Esophagus squamous epithelium (tissue), 5 donors: ENCODE data around the gene CGB2. TPM values are rescaled to one million over a fixed set of nuclear protein-coding genes. Genes with fewer than 3 reads are reported as not detected.
"Not testable (repeated sequence)": the region's sequence is repeated elsewhere in the genome, so short reads cannot be mapped to it uniquely, and the experiment has no call there.

ENCODE experiments used
- DNase-seq: peaks from one replicate; lab custom pipeline; 2025; lab: John Stamatoyannopoulos, UW
- H3K27ac ChIP-seq, 4 donors: fragments of 200-600 bp; sonication (generic); one replicate each; pipeline ENCODE4 v1.5.1; 2016 to 2019; ENCODE audit warnings: mild to moderate bottlenecking in 1 of 4
- H3K27me3 ChIP-seq, 4 donors: fragments of 200-600 bp; sonication (generic); 1 replicate in 3 of 4; 2 replicates in 1 of 4; pipeline versions ENCODE4 v1.5.1 to v1.6.0; 2017 to 2021; ENCODE audit warnings: antibody characterized with exemption in 1 of 4
- H3K36me3 ChIP-seq, 3 donors: fragments of 200-600 bp; sonication (generic); one replicate each; pipeline ENCODE4 v1.5.1; 2016 to 2019
- H3K4me1 ChIP-seq, 3 donors: fragments of 200-600 bp; sonication (generic); one replicate each; pipeline ENCODE4 v1.5.1; 2017 to 2019
- H3K4me3 ChIP-seq, 4 donors: fragments of 200-600 bp; sonication (generic); 1 replicate in 3 of 4; 2 replicates in 1 of 4; pipeline ENCODE4 v1.5.1; 2016 to 2019; ENCODE audit warnings: mild to moderate bottlenecking in 2 of 4, moderate library complexity in 1 of 4
- H3K9me3 ChIP-seq, 3 donors: fragments of 200-600 bp; sonication (generic); one replicate each; pipeline ENCODE4 v1.5.1; 2016 to 2019
- CTCF ChIP-seq, 6 experiments: fragments of 450-650 bp in 4 of 6; fragments of 200-600 bp in 2 of 6; sonication (generic) in 2 of 6; IDR thresholded peaks; one replicate each; pipeline ENCODE4 v1.5.1; 2016 to 2019; ENCODE audit warnings: antibody characterized with exemption in 6 of 6, mild to moderate bottlenecking in 4 of 6, moderate library complexity in 4 of 6
- POLR2A ChIP-seq, 4 donors: fragments of 450-650 bp; IDR thresholded peaks; one replicate each; pipeline ENCODE4 v1.6.1; 2017; ENCODE audit warnings: antibody characterized with exemption in 4 of 4, mild to moderate bottlenecking in 4 of 4, moderate library complexity in 3 of 4
- WGBS, 2 donors: methylation state at CpG; one replicate each; pipeline ENCODE4 v1.1.5; 2018; 5-methylcytosine and 5-hydroxymethylcytosine counted together
- intact Hi-C: fragments of 100-400 bp; cut with DNase I; formaldehyde crosslinking; loops from one replicate; pipeline ENCODE4 v1.15.0; 2022
- total RNA-seq, 4 donors: library from RNA; depleted of rRNA; stranded (reverse); fragments of >200 nt; gene quantifications; one replicate each; pipeline ENCODE4 v1.1.0, GENCODE V29; 2016
- donor health status: DM: yes; HTN: yes; CAD: no.

CGB2 gene
- total RNA-seq, 4 donors from 2014 or later = not detected

- H3K4me1 ChIP-seq, H3K4me3 ChIP-seq, H3K27ac ChIP-seq, DNase-seq, H3K9me3 ChIP-seq, H3K36me3 ChIP-seq, intact Hi-C loops: not testable (repeated sequence)
- peaks cover 0 to 12% (median 0%) of the 10 kb centered on the region in 4 donors for H3K27me3 ChIP-seq
- 75 to 76% methylated on average over 4 of the region's 14 CpGs for WGBS, 2 donors
These were observed 1.9 kb upstream of the CGB2 start for GRCh38 chr19:49029749-49030148.

- H3K4me3 ChIP-seq, H3K27ac ChIP-seq, intact Hi-C loops, H3K36me3 ChIP-seq, DNase-seq, H3K4me1 ChIP-seq, H3K9me3 ChIP-seq: not testable (repeated sequence)
- H3K27me3 ChIP-seq = peaks cover 0 to 12% (median 0%) of the 10 kb centered on the region in 4 donors
- 94 to 97% methylated on average over 3 of the region's 8 CpGs for WGBS, 2 donors
These were observed 1.4 kb upstream of the CGB2 start for GRCh38 chr19:49030323-49030722.

DNA sequence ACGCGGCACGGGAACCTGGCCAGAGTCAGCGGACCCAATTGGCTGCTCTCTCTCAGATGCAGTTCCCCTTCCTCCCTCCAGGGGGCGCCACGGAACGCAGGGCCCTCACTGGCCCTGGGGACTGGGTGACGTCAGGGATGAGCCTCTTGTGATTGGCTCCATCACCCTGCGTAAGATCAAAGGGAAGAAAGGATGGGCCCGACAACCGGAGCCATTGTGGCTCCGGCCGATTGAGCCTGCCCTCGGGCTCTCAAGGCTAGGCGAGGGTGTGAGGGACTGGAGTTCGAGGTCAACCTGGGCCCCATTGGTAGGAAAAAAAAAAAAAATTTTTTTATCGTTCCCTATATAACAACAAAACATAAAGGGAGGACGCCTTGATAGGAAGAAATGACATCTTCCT is 5.1 kb downstream of the CGB2 start, which contains the start of gene CGB1:
CGB1 (minus strand) TSS at position 81 of the 400 bp plus-strand sequence. CDS start 184 bp downstream, outside the sequence.
- H3K4me3 ChIP-seq, intact Hi-C loops, H3K27me3 ChIP-seq, H3K9me3 ChIP-seq, DNase-seq, H3K36me3 ChIP-seq, H3K27ac ChIP-seq, H3K4me1 ChIP-seq: not testable (repeated sequence)
- WGBS, 2 donors = 44 to 73% methylated on average over 11 to 18 of the region's 18 CpGs
- TF ChIP-seq CTCF (IDR thresholded peaks at IDR 0.05) = peak in 5 of 6 experiments; percentile 26 to 56 (median 28)

DNA sequence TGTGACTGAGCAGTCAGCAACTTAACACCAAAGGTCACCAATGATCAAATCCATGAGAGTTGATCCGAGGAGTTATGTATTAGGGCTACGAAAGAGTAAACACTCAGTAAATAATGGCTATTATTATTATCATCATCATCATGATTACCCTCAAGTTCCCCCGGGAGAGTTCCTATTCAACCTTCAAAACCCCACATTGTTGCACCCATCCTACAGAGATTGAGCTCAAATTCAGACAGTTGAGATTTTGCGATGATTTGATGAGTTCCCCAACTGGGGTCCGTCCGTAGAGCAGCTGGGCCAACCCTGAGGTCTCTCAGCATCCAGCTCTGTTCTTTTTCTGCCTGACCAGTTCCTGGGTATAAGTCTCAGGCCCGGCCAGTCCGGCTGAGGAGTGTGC is 6.4 kb downstream of the CGB2 start:
- DNase-seq, intact Hi-C loops, H3K27me3 ChIP-seq, H3K4me3 ChIP-seq, H3K9me3 ChIP-seq, H3K36me3 ChIP-seq, H3K27ac ChIP-seq, H3K4me1 ChIP-seq: not testable (repeated sequence)
- WGBS, 2 donors = 86 to 98% methylated on average over 1 to 6 of the region's 8 CpGs

GRCh38 chr19:49038557-49039276 is 7.0 kb downstream of the CGB2 start:
- H3K4me3 ChIP-seq, H3K36me3 ChIP-seq, H3K4me1 ChIP-seq, H3K27ac ChIP-seq, H3K27me3 ChIP-seq, DNase-seq, intact Hi-C loops, H3K9me3 ChIP-seq: not testable (repeated sequence)
- WGBS, 2 donors = 83 to 89% methylated on average over 8 to 13 of the region's 26 CpGs

DNA sequence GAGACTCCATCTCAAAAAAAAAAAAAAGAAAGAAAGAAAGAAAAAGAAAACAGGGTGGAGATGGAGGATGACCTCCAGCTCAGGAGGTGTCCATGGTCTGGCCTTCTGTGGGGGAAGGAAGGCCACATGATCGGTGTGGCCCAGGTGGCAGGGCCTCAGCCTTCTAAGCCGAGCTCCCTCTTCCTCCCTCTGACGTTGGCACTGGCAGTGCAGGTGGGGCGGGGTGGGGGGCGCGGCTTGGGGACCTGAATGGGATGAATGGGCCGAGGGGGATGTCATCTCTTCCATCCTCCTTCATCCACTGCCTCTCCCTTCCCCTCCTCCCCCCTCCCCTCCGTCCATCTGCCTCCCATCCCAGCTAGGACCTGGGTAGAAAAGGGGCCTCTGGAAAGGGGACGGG is 8.0 kb downstream of the CGB2 start:
- H3K9me3 ChIP-seq, H3K27ac ChIP-seq, H3K4me3 ChIP-seq, H3K36me3 ChIP-seq, H3K27me3 ChIP-seq, intact Hi-C loops, H3K4me1 ChIP-seq, DNase-seq: not testable (repeated sequence)
- WGBS, 2 donors = 36 to 49% methylated on average over 6 of the region's 9 CpGs

DNA sequence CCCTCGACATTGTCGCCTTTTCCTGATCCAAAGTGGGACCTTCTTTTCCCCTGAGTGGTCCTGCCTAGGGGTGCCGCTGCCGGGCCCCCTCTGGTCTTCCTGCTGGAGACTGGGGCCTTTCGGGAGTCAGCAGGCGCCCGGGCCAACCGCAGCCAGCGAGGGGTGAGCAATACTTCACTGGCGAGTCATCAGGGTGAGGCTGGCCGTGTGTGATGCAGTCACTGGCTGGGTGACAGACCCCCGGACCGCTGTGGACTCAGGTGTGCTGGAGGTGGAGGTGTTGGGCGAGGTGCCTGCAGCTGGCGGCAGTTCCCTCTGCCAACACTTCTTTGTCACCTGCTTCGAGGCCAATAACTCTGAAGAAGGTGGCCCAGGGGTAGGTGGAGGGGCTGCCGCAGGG is 10.5 kb downstream of the CGB2 start:
- Histone ChIP-seq H3K36me3 (no peaks in the 10 kb centered on the region), H3K9me3 (no peaks in the 10 kb centered on the region), H3K4me1 (no peaks in the 10 kb centered on the region), H3K27ac (no peak overlapping the region), H3K4me3 (no peak overlapping the region), H3K27me3 (peaks cover 0 to 6% (median 0%) of the 10 kb centered on the region in 4 donors)
- intact Hi-C loops = no loop called here
- WGBS, 2 donors = 43 to 59% methylated on average over 2 of the region's 17 CpGs
- DNase-seq = no peak
- TF ChIP-seq CTCF (IDR thresholded peaks at IDR 0.05) (no peak), POLR2A (IDR thresholded peaks at IDR 0.05) (no peak)

DNA sequence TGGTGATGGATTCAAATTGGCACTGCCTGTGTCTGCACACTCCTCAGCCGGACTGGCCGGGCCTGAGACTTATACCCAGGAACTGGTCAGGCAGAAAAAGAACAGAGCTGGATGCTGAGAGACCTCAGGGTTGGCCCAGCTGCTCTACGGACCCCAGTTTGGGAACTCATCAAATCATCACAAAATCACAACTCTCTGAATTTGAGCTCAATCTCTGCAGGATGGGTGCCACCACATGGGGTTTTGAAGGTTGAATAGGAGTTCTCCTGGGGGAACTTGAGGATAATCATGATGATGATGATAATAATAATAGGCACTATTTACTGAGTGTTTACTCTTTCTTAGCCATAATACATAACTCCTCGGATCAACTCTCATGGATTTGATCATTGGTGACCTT is 11.0 kb downstream of the CGB2 start:
- H3K36me3 ChIP-seq, H3K4me3 ChIP-seq, DNase-seq, H3K27ac ChIP-seq, H3K9me3 ChIP-seq, H3K4me1 ChIP-seq, H3K27me3 ChIP-seq, intact Hi-C loops: not testable (repeated sequence)
- WGBS, 2 donors = 89% methylated on average over 1 of the region's 4 CpGs

GRCh38 chr19:49043548-49043947 is 11.9 kb downstream of the CGB2 start, which contains the start of gene CGB5:
Gene CGB5 (plus strand): TSS chr19:49043848. CDS start chr19:49044210, 362 bp downstream.
- H3K27ac ChIP-seq, H3K36me3 ChIP-seq, H3K9me3 ChIP-seq, H3K27me3 ChIP-seq, H3K4me3 ChIP-seq, intact Hi-C loops, DNase-seq, H3K4me1 ChIP-seq: not testable (repeated sequence)
- 100% methylated on average over 1 to 2 of the region's 15 CpGs for WGBS, 2 donors

GRCh38 chr19:49049011-49049410 is 17.3 kb downstream of the CGB2 start, which contains the start of gene CGB8:
Gene CGB8 (minus strand): TSS chr19:49049111. CDS start chr19:49048739, 372 bp downstream.
- intact Hi-C loops, H3K36me3 ChIP-seq, H3K27ac ChIP-seq, H3K27me3 ChIP-seq, H3K4me1 ChIP-seq, H3K9me3 ChIP-seq, DNase-seq, H3K4me3 ChIP-seq: not testable (repeated sequence)
- WGBS, 2 donors = no CpG with 5 or more reads among the region's 12 CpGs

- 78 to 96% methylated on average over 2 to 3 of the region's 4 CpGs for WGBS, 2 donors
- intact Hi-C loops, DNase-seq, H3K9me3 ChIP-seq, H3K4me1 ChIP-seq, H3K4me3 ChIP-seq, H3K27ac ChIP-seq, H3K27me3 ChIP-seq, H3K36me3 ChIP-seq: not testable (repeated sequence)
These were observed 18.1 kb downstream of the CGB2 start for GRCh38 chr19:49049834-49050233.
